ENCODE measurements around the gene SLC11A1.

The SLC11A1 gene

DNA sequence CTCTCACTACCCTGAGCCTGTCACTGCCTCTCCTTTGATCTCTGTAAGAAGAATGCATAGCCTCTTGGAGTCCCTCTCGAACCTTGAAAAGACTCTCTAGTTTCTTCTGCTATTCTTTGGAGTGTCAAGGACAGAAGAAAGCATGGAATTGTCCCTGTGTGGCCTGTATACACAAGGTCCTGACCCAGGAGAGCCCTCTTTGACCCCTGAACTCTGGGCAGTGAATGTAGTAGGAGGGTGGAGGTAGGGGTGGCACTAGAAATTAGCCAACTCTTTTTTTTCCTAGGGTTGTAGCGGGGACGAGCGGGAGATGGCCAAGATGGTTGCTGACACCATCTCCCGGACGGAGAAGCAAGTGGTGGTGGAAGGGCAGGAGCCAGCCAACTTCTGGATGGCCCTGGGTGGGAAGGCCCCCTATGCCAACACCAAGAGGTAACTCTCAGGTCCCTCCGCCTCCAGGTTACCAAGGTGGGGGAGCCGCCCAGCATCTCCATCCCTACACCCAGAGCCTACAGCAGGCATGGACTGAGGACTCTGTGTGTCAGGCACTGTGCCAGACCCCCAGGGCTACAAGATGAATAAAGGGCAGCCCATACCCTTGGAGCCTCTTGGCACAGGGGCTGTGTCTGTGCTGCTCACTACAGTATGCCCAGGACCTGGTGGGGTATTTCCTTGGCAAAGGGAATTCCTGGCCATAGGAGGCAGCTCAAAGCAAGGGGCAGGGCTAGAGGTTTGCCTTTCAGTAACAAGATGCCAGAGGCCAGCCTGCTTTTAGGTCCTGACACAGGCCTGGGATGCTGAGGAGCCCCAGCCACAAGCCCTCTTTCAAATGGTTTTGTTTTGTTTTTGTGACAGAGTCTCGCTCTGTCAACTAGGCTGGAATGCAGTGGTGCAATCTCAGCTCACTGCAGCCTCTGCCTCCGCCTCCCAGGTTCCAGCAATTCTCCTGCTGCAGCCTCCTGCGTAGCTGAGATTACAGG is 53.2 kb downstream of the SLC11A1 start:
- no peak overlapping the region for H3K4me3 Mint-ChIP-seq
- H3K9me3 Mint-ChIP-seq = no peaks in the 10 kb centered on the region
- H3K36me3 Mint-ChIP-seq (ENCODE audit: low read depth) = no peaks in the 10 kb centered on the region
- peaks cover 2% of the 10 kb centered on the region for H3K4me1 Mint-ChIP-seq (ENCODE audit: low read depth)
- DNase-seq (ENCODE audit: low spot score) = no peak
- H3K27ac Mint-ChIP-seq = no peak overlapping the region
- H3K27me3 Mint-ChIP-seq (ENCODE audit: low read depth) = peaks cover 5% of the 10 kb centered on the region

DNA sequence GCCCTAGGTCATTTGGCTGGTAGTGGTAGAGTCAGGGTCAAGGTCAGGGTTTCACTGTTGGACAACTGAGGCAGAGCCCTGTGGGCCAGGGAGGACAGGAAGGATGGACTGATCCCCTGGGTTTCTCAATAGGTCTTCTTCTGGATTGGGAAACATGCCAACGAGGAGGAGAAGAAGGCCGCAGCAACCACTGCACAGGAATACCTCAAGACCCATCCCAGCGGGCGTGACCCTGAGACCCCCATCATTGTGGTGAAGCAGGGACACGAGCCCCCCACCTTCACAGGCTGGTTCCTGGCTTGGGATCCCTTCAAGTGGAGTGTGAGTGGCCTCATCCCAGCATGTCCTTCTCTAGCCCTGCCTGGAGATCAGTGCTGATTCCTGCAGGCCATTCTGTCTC is 54.9 kb downstream of the SLC11A1 start:
- H3K9me3 Mint-ChIP-seq = no peaks in the 10 kb centered on the region
- H3K27me3 Mint-ChIP-seq (ENCODE audit: low read depth) = peaks cover 5% of the 10 kb centered on the region
- H3K27ac Mint-ChIP-seq = no peak overlapping the region
- peaks cover 2% of the 10 kb centered on the region for H3K4me1 Mint-ChIP-seq (ENCODE audit: low read depth)
- H3K4me3 Mint-ChIP-seq = no peak overlapping the region
- no peak for DNase-seq (ENCODE audit: low spot score)
- H3K36me3 Mint-ChIP-seq (ENCODE audit: low read depth) = no peaks in the 10 kb centered on the region

DNA sequence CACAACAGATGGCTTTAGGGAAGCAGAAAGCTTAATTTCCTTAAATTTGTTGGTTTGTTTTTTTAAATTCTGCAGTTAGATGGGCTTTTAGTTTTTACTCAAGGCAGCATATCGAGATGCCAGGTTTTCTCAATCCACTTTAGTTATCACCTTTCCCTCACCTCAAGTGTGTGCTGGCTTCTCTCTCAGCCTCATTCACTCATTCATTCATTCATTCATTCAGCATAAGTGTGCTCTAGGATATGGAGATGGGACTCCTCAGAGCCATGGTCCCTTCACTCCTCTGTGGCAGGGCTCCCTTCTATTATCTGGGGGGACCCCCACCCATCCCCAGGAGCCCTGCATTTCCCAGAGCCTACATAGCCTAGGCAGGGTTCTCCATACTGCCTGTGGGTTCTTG is 55.9 kb downstream of the SLC11A1 start:
- no peak overlapping the region for H3K27ac Mint-ChIP-seq
- DNase-seq (ENCODE audit: low spot score) = no peak

DNA sequence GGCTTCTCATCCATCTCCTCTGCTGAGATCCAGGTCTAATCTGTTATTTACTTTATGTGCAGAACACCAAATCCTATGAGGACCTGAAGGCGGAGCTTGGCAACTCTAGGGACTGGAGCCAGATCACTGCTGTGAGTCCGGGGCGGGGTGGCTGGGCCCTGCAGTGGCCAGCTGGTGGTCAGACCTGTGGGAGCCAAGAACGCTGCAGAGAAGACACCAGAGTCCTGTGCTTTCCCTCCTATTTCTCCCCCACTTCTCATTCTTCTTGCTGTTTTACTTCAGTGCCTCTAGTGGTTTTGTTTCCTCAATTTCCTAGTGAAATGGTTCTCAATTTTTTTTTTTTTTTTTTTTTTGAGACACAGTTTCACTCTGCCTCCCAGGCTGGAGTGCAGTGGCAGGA is 56.5 kb downstream of the SLC11A1 start:
- DNase-seq (ENCODE audit: low spot score) = no peak
- Mint-ChIP-seq H3K4me1 (ENCODE audit: low read depth) (no peaks in the 10 kb centered on the region), H3K9me3 (no peaks in the 10 kb centered on the region), H3K27ac (no peak overlapping the region), H3K36me3 (ENCODE audit: low read depth) (no peaks in the 10 kb centered on the region), H3K27me3 (ENCODE audit: low read depth) (no peaks in the 10 kb centered on the region), H3K4me3 (no peak overlapping the region)

More for the DNA sequence above, 55.9 kb downstream of the SLC11A1 start:
- H3K4me1 Mint-ChIP-seq (ENCODE audit: low read depth) = no peaks in the 10 kb centered on the region
- no peaks in the 10 kb centered on the region for H3K27me3 Mint-ChIP-seq (ENCODE audit: low read depth)
- no peaks in the 10 kb centered on the region for H3K36me3 Mint-ChIP-seq (ENCODE audit: low read depth)
- no peaks in the 10 kb centered on the region for H3K9me3 Mint-ChIP-seq
- no peak overlapping the region for H3K4me3 Mint-ChIP-seq

DNA sequence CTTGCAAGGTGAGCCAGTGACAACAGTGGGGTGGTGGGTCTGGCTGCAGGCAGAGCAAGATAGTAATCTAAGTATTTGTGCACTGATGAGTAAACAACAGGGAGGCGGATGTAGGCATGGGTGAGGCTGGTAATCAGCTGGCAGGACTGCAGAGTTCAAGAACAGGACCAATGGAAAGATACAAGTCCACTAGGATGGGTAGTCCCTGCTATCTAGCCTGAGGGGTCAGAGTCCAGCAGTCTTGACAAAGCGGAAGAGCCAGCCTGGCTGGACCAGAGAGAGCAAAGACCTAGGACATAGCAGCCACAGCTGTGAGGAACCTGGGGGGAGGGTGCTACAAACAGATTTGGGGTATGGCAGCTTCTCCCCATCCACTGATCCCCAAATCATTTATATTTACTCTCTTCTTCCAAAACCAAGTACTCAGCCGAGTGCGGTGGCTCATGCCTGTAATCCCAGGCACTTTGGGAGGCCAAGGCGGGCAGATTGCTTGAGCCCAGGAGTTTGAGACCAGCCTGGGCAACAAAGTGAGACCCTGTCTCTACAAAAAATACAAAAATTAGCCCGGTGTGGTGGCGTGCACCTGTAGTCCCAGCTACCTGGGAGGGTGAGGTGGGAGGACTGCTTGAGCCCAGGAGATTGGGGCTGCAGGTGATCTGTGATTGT is 62.8 kb downstream of the SLC11A1 start:
- H3K9me3 Mint-ChIP-seq = no peaks in the 10 kb centered on the region
- no peak overlapping the region for H3K4me3 Mint-ChIP-seq
- H3K4me1 Mint-ChIP-seq (ENCODE audit: low read depth) = peaks cover 5% of the 10 kb centered on the region
- H3K27ac Mint-ChIP-seq = no peak overlapping the region
- peaks cover 13% of the 10 kb centered on the region for H3K36me3 Mint-ChIP-seq (ENCODE audit: low read depth)
- H3K27me3 Mint-ChIP-seq (ENCODE audit: low read depth) = no peaks in the 10 kb centered on the region
- no peak for DNase-seq (ENCODE audit: low spot score)

DNA sequence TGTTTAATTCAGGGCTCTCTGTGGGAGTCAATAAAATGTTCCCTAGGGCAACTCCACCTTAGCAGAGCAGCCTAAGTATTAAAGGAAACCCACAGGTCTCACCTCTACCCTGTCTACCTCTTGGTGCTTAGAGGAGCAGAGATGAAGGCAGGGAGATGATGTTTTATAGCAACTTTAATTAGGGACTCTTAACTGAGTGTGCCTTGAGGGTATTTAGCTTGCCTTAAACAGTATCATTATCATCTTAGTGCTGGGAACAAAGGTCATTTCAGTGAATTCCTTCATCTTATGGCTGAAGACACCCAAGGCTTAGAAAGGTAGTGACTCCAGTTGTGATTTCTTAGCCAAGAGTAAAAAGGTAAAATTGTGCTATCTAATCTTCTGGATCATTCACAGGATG is 63.5 kb downstream of the SLC11A1 start:
- peaks cover 19% of the 10 kb centered on the region for H3K36me3 Mint-ChIP-seq (ENCODE audit: low read depth)
- no peak overlapping the region for H3K27ac Mint-ChIP-seq
- DNase-seq (ENCODE audit: low spot score) = no peak
- H3K4me3 Mint-ChIP-seq = no peak overlapping the region
- H3K27me3 Mint-ChIP-seq (ENCODE audit: low read depth) = no peaks in the 10 kb centered on the region
- no peaks in the 10 kb centered on the region for H3K9me3 Mint-ChIP-seq
- H3K4me1 Mint-ChIP-seq (ENCODE audit: low read depth) = peaks cover 5% of the 10 kb centered on the region

All from T-helper 2 cell treated with Interferon-gamma antibody and Interleukin-4, amounts not matched to agents 5 μg/mL and 100 μg/mL, for 36 hours (primary cell).